ENCODE measurements around the gene STAT2. TPM values are rescaled to one million over a fixed set of nuclear protein-coding genes. Genes with fewer than 3 reads are reported as not detected.

Gene STAT2
- total and polyA plus RNA-seq, 9 of the 15 experiments (the other 6 are each of a cell fraction or from before 2014, with no cell fraction given), result 15.5 to 46.9 (median 40.1) TPM

- no peak within 1 kb of the TSS for H3K27ac ChIP-seq (ENCODE audit: extremely low read depth, low read depth, low read length)
- H3K27me3 ChIP-seq (ENCODE audit: control insufficient read depth in 2 of 2, insufficient read depth in 2 of 2, low read length in 2 of 2), result no peaks in the 10 kb centered on the region
- DNase-seq (ENCODE audit: extremely low read depth in 1 of 4, low spot score in 3 of 4), result no peak
- WGBS (ENCODE audit: insufficient coverage, low coverage, missing lambda C conversion rate), result 71% methylated on average over 10 of the region's 10 CpGs
- no peak within 1 kb of the TSS for H3K4me3 ChIP-seq
- H3K4me1 ChIP-seq (replicated peaks in 1 of 2; ENCODE audit: control insufficient read depth in 2 of 2, insufficient read depth in 2 of 2, low read length in 2 of 2), result peaks cover 13 to 15% of the 10 kb centered on the region in 2 experiments
- no peak for FAIRE-seq
- CTCF ChIA-PET (ENCODE audit: low intra/inter-chr PET ratio), result no interaction called here
- intact Hi-C loops (cut with micrococcal nuclease) (loop anchor here (5.0 to 10.0 kb wide), 2 partner anchors 105 to 272 kb away; partner anchors contain the start of genes BAZ2A and SPRYD4), in situ Hi-C loops (cut with MboI) (no loop called here)
- POLR2A ChIA-PET, result interaction anchor here (0.6 to 19.4 kb wide), 5 partner anchors 11 to 76 kb away, joined by 3 to 274 read pairs (median 4); partner anchors contain the start of genes IL23A and PAN2
- peaks cover 27% of the 10 kb centered on the region for H3K79me2 ChIP-seq (ENCODE audit: control insufficient read depth, insufficient read depth, low read length)
- 0 out of 2 replicates have a peak within 1 kb of the TSS, but pooled peaks have one; percentile 88 for H3K4me2 ChIP-seq (ENCODE audit: insufficient read depth, low read length)
- H3K9me3 ChIP-seq (replicated peaks; ENCODE audit: control insufficient read depth, insufficient read depth, low read depth, low read length), result no peaks in the 10 kb centered on the region
- H4K20me1 ChIP-seq (replicated peaks; ENCODE audit: control insufficient read depth, insufficient read depth, low read length), result no peaks in the 10 kb centered on the region
- H3K9ac ChIP-seq (ENCODE audit: insufficient read depth in 1 of 2, low read depth in 2 of 2, low read length in 2 of 2), result peak within 1 kb of the TSS; percentile 62 to 79; a peak in 3 of 4 replicates
- no peaks in the 10 kb centered on the region for H3K36me3 ChIP-seq (ENCODE audit: control insufficient read depth, insufficient read depth, low read length)
- no peak for TF ChIP-seq CUX1 (CRISPR knock-in tag; IDR thresholded peaks at IDR 0.05)
- TF ChIP-seq NFYB (IDR thresholded peaks at IDR 0.05; ENCODE audit: extremely low read depth, insufficient read length), result no peak
- no peak for TF ChIP-seq SMAD2 (IDR thresholded peaks at IDR 0.05; ENCODE audit: low read depth, low read length)
- TF ChIP-seq ZFP36 (IDR thresholded peaks at IDR 0.05; ENCODE audit: low read depth, low read length, partially characterized antibody), result no peak
- no peak for TF ChIP-seq ZNF75A (CRISPR knock-in tag; IDR thresholded peaks at IDR 0.05)
- TF ChIP-seq ZBTB12 (CRISPR knock-in tag; IDR thresholded peaks at IDR 0.05), result no peak
- no peak for TF ChIP-seq MXD1 (CRISPR knock-in tag; IDR thresholded peaks at IDR 0.05; ENCODE audit: borderline replicate concordance, poor library complexity, severe bottlenecking)
- TF ChIP-seq ZNF778 (CRISPR knock-in tag; IDR thresholded peaks at IDR 0.05), result no peak
- TF ChIP-seq SAP30 (IDR thresholded peaks at IDR 0.05; ENCODE audit: borderline replicate concordance, insufficient read depth, low read depth, low read length, poor library complexity, severe bottlenecking), result no peak
- no peaks in the 10 kb centered on the region for H3K9me1 ChIP-seq (ENCODE audit: control insufficient read depth, insufficient read depth, low read length)
- ATAC-seq, result no peak
- H2AFZ ChIP-seq (ENCODE audit: low read depth, low read length), result 0 out of 2 replicates have a peak within 1 kb of the TSS, but pooled peaks have one; percentile 74
- no TSS peak for BruUV-seq (replicated peaks)
Observed at GRCh38 chr12:56362130-56363059, 2.5 kb upstream of the STAT2 start, which contains the start of gene APOF. Gene APOF, minus strand, starts transcription at chr12:56362857. Its CDS starts 112 bp downstream, at chr12:56362745.

All from K562 (cell line).